Neutrophil (primary cell): ENCODE data around the gene ZNF331.

Experiments
- H3K27ac ChIP-seq: fragments of 200-600 bp; sonication (generic); 2 replicates; pipeline ENCODE4 v1.5.1; 2016; ENCODE audit warnings: mild to moderate bottlenecking, moderate library complexity
- H3K27me3 ChIP-seq: fragments of 200-600 bp; sonication (generic); 2 replicates; pipeline ENCODE4 v1.6.0; 2016; ENCODE audit warnings: mild to moderate bottlenecking
- H3K36me3 ChIP-seq: fragments of 200-600 bp; sonication (generic); 2 replicates; pipeline ENCODE4 v1.5.1; 2017
- H3K4me1 ChIP-seq, 2 experiments: fragments of 200-600 bp in 1 of 2; sonication (generic) in 1 of 2; 1 replicate in 1 of 2; 2 replicates in 1 of 2; pipeline versions ENCODE4 v1.5.1 to v1.6.1; 2013 to 2016; ENCODE audit warnings: low read depth in 1 of 2, low read length in 1 of 2, mild to moderate bottlenecking in 1 of 2, moderate library complexity in 1 of 2; ENCODE audit not compliant: control insufficient read depth in 1 of 2, insufficient read depth in 1 of 2
- H3K4me3 ChIP-seq, 2 experiments: fragments of 200-600 bp in 1 of 2; sonication (generic) in 1 of 2; 1 replicate in 1 of 2; 2 replicates in 1 of 2; pipeline ENCODE4 v1.5.1; 2013 to 2016; ENCODE audit warnings: low read depth in 1 of 2, low read length in 1 of 2, mild to moderate bottlenecking in 1 of 2, moderate library complexity in 1 of 2
- H3K9me3 ChIP-seq: fragments of 200-600 bp; sonication (generic); 2 replicates; pipeline ENCODE4 v1.5.1; 2016
- TF ChIP-seq, protein P1 (sequence below): fragments of 200-600 bp; sonication (generic); IDR thresholded peaks from 2 replicates; pipeline ENCODE4 v1.5.1; 2016; ENCODE audit warnings: antibody characterized with exemption

The ZNF331 gene

DNA sequence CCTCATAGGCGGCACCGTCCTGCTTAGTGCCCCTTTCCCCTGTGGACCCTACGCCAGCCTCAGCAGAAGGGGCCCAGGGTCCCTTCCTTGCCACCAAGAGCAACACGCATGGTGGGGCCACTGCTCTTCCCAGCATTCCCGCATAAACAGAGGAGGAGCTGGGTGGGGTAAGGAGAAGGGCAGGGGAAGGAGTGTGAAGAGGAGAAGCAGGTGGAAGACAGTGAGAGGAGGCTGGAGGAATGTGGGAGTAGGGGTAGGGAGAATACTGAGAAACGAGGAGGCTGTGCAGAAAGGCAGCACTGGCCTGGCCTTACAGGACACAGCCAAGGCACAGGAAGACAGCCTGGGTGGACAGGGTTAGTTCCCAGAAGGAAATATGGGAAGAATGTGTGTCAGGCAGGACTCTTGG is 43.9 kb downstream of the ZNF331 start:
- Histone ChIP-seq H3K4me1 (no peaks in the 10 kb centered on the region), H3K27ac (no peak overlapping the region), H3K4me3 (no peak overlapping the region), H3K27me3 (no peaks in the 10 kb centered on the region), H3K36me3 (peaks cover 6% of the 10 kb centered on the region), H3K9me3 (peaks cover 35% of the 10 kb centered on the region)
- TF ChIP-seq, protein P1, sequence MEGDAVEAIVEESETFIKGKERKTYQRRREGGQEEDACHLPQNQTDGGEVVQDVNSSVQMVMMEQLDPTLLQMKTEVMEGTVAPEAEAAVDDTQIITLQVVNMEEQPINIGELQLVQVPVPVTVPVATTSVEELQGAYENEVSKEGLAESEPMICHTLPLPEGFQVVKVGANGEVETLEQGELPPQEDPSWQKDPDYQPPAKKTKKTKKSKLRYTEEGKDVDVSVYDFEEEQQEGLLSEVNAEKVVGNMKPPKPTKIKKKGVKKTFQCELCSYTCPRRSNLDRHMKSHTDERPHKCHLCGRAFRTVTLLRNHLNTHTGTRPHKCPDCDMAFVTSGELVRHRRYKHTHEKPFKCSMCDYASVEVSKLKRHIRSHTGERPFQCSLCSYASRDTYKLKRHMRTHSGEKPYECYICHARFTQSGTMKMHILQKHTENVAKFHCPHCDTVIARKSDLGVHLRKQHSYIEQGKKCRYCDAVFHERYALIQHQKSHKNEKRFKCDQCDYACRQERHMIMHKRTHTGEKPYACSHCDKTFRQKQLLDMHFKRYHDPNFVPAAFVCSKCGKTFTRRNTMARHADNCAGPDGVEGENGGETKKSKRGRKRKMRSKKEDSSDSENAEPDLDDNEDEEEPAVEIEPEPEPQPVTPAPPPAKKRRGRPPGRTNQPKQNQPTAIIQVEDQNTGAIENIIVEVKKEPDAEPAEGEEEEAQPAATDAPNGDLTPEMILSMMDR = no peak

DNA sequence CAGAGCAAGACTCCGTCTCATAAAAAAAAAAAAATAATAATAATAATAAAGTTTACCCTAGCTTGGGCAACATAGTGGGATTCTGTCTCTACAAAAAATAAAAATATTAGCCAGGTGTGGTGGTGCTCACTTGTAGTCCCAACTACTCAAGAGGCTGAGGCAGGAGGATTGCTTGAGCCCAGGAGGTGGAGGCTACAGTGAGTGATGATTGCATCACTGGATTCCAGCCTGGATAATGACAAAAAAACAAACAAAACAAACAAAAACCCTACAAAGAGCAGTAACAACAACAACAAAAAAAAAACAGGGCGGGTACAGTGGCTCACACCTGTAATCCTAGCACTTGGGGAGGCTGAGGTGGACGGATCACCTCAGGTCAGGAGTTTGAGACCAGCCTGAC is 45.2 kb downstream of the ZNF331 start:
- Histone ChIP-seq H3K4me3 (no peak overlapping the region), H3K27ac (no peak overlapping the region), H3K27me3 (no peaks in the 10 kb centered on the region), H3K9me3 (peaks cover 23% of the 10 kb centered on the region), H3K36me3 (no peaks in the 10 kb centered on the region), H3K4me1 (no peaks in the 10 kb centered on the region)
- TF ChIP-seq, protein P1 = no peak

DNA sequence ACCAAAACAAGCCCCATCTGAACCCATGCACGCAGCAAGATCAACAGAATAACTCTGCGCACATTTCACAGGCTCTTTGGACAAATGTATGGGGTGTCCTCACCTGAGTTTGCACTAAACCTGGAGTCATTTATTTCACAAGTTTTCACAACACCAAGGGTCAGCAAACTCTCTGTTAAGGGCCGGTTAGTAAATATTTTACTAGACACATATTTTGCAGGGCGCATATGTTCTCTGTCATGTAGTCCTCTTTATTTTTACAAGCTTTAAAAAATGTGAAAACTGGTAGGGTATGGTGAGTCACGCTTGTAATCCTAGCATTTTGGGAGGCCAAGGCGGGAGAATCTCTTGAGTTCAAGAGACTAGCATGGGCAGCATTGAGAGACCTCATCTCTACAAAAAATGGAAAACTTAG is 48.3 kb downstream of the ZNF331 start:
- Histone ChIP-seq H3K9me3 (peaks cover 5% of the 10 kb centered on the region), H3K4me3 (no peak overlapping the region), H3K27ac (no peak overlapping the region), H3K36me3 (no peaks in the 10 kb centered on the region), H3K4me1 (no peaks in the 10 kb centered on the region), H3K27me3 (no peaks in the 10 kb centered on the region)
- TF ChIP-seq, protein P1 = no peak

DNA sequence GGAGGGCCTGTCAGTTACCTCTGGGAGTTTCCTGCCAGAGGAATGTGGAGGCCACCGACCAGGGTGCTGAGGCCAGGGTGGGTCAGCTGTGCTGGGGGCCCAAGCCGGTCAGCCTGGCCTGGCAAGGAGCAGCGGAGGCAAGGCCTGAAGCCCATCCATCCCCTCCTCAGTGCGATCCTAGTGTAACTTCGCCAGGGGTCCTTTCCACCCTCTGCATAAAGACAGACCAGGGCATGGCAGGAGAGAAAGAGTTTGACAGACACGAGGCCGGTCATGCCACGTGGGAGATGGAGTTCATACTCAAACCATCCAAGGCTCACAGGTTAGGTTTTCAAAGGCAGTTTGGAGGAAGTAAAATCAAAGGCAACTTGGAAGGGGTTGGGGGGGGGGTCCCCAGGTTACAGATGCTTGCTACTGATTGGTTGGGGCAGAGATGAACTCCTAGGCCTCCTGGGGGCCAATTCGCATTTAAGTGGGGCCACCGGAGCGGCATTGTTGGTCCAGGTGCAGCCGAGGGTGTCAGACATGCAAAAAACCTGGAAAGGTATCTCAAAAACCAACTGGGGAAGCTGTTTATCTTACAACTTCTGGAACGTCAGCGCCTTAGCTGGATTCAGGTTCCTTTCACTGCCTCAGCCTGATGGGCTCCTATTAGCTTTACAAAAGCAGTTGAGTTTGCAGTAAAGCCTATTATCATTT is 57.0 kb downstream of the ZNF331 start:
- Histone ChIP-seq H3K9me3 (no peaks in the 10 kb centered on the region), H3K4me3 (no peak overlapping the region), H3K27me3 (no peaks in the 10 kb centered on the region), H3K36me3 (no peaks in the 10 kb centered on the region), H3K27ac (no peak overlapping the region), H3K4me1 (no peaks in the 10 kb centered on the region)
- TF ChIP-seq, protein P1 = no peak

DNA sequence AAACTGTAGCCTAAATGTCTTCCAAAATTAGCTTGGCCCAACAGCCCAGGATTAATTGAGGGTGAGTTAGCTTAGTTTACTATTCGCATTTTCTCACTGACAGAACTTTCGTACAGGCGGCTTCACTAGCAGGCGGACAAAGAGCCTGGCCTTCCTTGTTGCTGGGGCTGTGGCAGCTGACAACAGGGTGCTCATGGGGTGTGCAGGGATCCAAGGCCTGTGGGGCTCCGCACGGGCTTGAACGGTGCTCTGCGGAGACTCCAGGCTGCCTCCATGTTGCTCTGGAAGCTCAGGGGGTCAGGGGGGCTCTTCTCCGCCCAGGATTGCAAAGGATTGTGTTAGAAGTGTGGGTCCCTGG is 57.5 kb downstream of the ZNF331 start:
- Histone ChIP-seq H3K36me3 (no peaks in the 10 kb centered on the region), H3K4me3 (no peak overlapping the region), H3K9me3 (no peaks in the 10 kb centered on the region), H3K27me3 (no peaks in the 10 kb centered on the region), H3K4me1 (no peaks in the 10 kb centered on the region), H3K27ac (no peak overlapping the region)
- TF ChIP-seq, protein P1 = no peak
